Measurements from ENCODE around the gene GEMIN5.

GEMIN5 gene

GRCh38 chr5:154896562-154897165, 41.3 kb downstream of the GEMIN5 start:
- FAIRE-seq (no peak), DNase-seq (ENCODE audit: insufficient read length) (no peak)
- no peak for TF ChIP-seq POLR2A (IDR thresholded peaks at IDR 0.05; ENCODE audit: low read depth, low read length)
- TF ChIP-seq TAF1 (IDR thresholded peaks at IDR 0.05; ENCODE audit: borderline replicate concordance, low read depth, low read length) = no peak
- TF ChIP-seq POLR2AphosphoS5 (IDR thresholded peaks at IDR 0.05; ENCODE audit: low read depth, low read length) = no peak

- DNase-seq (ENCODE audit: insufficient read length) (no peak), FAIRE-seq (no peak)
- TF ChIP-seq POLR2AphosphoS5 (IDR thresholded peaks at IDR 0.05; ENCODE audit: low read depth, low read length) (no peak), TAF1 (IDR thresholded peaks at IDR 0.05; ENCODE audit: borderline replicate concordance, low read depth, low read length) (no peak), POLR2A (IDR thresholded peaks at IDR 0.05; ENCODE audit: low read depth, low read length) (no peak)
Observed at GRCh38 chr5:154895606-154896561, 42.1 kb downstream of the GEMIN5 start.

GRCh38 chr5:154893381-154893780, 44.6 kb downstream of the GEMIN5 start:
- TF ChIP-seq POLR2A (IDR thresholded peaks at IDR 0.05; ENCODE audit: low read depth, low read length) = no peak
- no peak for TF ChIP-seq POLR2AphosphoS5 (IDR thresholded peaks at IDR 0.05; ENCODE audit: low read depth, low read length)
- TF ChIP-seq TAF1 (IDR thresholded peaks at IDR 0.05; ENCODE audit: borderline replicate concordance, low read depth, low read length) = no peak
- DNase-seq (ENCODE audit: insufficient read length) (no peak), FAIRE-seq (no peak)

GRCh38 chr5:154892369-154892771, 45.6 kb downstream of the GEMIN5 start:
- no peak for DNase-seq (ENCODE audit: insufficient read length)
- FAIRE-seq = no peak
- no peak for TF ChIP-seq POLR2AphosphoS5 (IDR thresholded peaks at IDR 0.05; ENCODE audit: low read depth, low read length)
- TF ChIP-seq TAF1 (IDR thresholded peaks at IDR 0.05; ENCODE audit: borderline replicate concordance, low read depth, low read length) = no peak
- TF ChIP-seq POLR2A (IDR thresholded peaks at IDR 0.05; ENCODE audit: low read depth, low read length) = no peak

GRCh38 chr5:154885439-154885838, 52.6 kb downstream of the GEMIN5 start:
- FAIRE-seq = no peak

GRCh38 chr5:154884424-154884823, 53.6 kb downstream of the GEMIN5 start:
- TF ChIP-seq POLR2AphosphoS5 (IDR thresholded peaks at IDR 0.05; ENCODE audit: low read depth, low read length) = no peak
- TF ChIP-seq TAF1 (IDR thresholded peaks at IDR 0.05; ENCODE audit: borderline replicate concordance, low read depth, low read length) = no peak
- no peak for TF ChIP-seq POLR2A (IDR thresholded peaks at IDR 0.05; ENCODE audit: low read depth, low read length)
- DNase-seq (ENCODE audit: insufficient read length) (no peak), FAIRE-seq (no peak)

More at GRCh38 chr5:154885439-154885838, 52.6 kb downstream of the GEMIN5 start:
- DNase-seq (ENCODE audit: insufficient read length) = no peak
- TF ChIP-seq TAF1 (IDR thresholded peaks at IDR 0.05; ENCODE audit: borderline replicate concordance, low read depth, low read length) (no peak), POLR2AphosphoS5 (IDR thresholded peaks at IDR 0.05; ENCODE audit: low read depth, low read length) (no peak), POLR2A (IDR thresholded peaks at IDR 0.05; ENCODE audit: low read depth, low read length) (no peak)

- DNase-seq (ENCODE audit: insufficient read length) (no peak), FAIRE-seq (no peak)
- TF ChIP-seq POLR2AphosphoS5 (IDR thresholded peaks at IDR 0.05; ENCODE audit: low read depth, low read length) = no peak
- TF ChIP-seq TAF1 (IDR thresholded peaks at IDR 0.05; ENCODE audit: borderline replicate concordance, low read depth, low read length) = no peak
- no peak for TF ChIP-seq POLR2A (IDR thresholded peaks at IDR 0.05; ENCODE audit: low read depth, low read length)
Observed at GRCh38 chr5:154881986-154882385, 56.0 kb downstream of the GEMIN5 start.

- no peak for FAIRE-seq
- TF ChIP-seq TAF1 (IDR thresholded peaks at IDR 0.05; ENCODE audit: borderline replicate concordance, low read depth, low read length) (no peak), POLR2A (IDR thresholded peaks at IDR 0.05; ENCODE audit: low read depth, low read length) (no peak), POLR2AphosphoS5 (IDR thresholded peaks at IDR 0.05; ENCODE audit: low read depth, low read length) (no peak)
- no peak for DNase-seq (ENCODE audit: insufficient read length)
Observed at GRCh38 chr5:154878642-154879335, 59.2 kb downstream of the GEMIN5 start.

GRCh38 chr5:154873791-154874331, 64.2 kb downstream of the GEMIN5 start:
- TF ChIP-seq POLR2AphosphoS5 (IDR thresholded peaks at IDR 0.05; ENCODE audit: low read depth, low read length) (no peak), TAF1 (IDR thresholded peaks at IDR 0.05; ENCODE audit: borderline replicate concordance, low read depth, low read length) (no peak), POLR2A (IDR thresholded peaks at IDR 0.05; ENCODE audit: low read depth, low read length) (no peak)
- DNase-seq (ENCODE audit: insufficient read length) = no peak
- no peak for FAIRE-seq

- DNase-seq (ENCODE audit: insufficient read length) (no peak), FAIRE-seq (no peak)
- TF ChIP-seq TAF1 (IDR thresholded peaks at IDR 0.05; ENCODE audit: borderline replicate concordance, low read depth, low read length) (no peak), POLR2AphosphoS5 (IDR thresholded peaks at IDR 0.05; ENCODE audit: low read depth, low read length) (no peak), POLR2A (IDR thresholded peaks at IDR 0.05; ENCODE audit: low read depth, low read length) (no peak)
Observed at GRCh38 chr5:154871734-154872133, 66.3 kb downstream of the GEMIN5 start.

GRCh38 chr5:154868702-154869101, 69.3 kb downstream of the GEMIN5 start:
- DNase-seq (ENCODE audit: insufficient read length) (no peak), FAIRE-seq (no peak)
- TF ChIP-seq TAF1 (IDR thresholded peaks at IDR 0.05; ENCODE audit: borderline replicate concordance, low read depth, low read length) = no peak
- TF ChIP-seq POLR2A (IDR thresholded peaks at IDR 0.05; ENCODE audit: low read depth, low read length) = no peak
- no peak for TF ChIP-seq POLR2AphosphoS5 (IDR thresholded peaks at IDR 0.05; ENCODE audit: low read depth, low read length)

Data from GM12892 (cell line).